T-helper 2 cell treated with Interferon-gamma antibody and Interleukin-4, amounts not matched to agents 5 μg/mL and 100 μg/mL, for 36 hours (primary cell): ENCODE data around the gene ALX1.

Experiments
- DNase-seq: peaks from one replicate; pipeline ENCODE4 v3.0.0; 2021; ENCODE audit warnings: low spot score
- H3K27ac Mint-ChIP-seq: one replicate; pipeline ENCODE4 v1.8.0; 2021; ENCODE audit warnings: mild to moderate bottlenecking, mixed read lengths
- H3K27me3 Mint-ChIP-seq: one replicate; pipeline ENCODE4 v1.8.0; 2021; ENCODE audit warnings: low read depth, mixed read lengths
- H3K36me3 Mint-ChIP-seq: one replicate; pipeline ENCODE4 v1.8.0; 2021; ENCODE audit warnings: low read depth, mixed read lengths
- H3K4me1 Mint-ChIP-seq: one replicate; pipeline ENCODE4 v1.8.0; 2021; ENCODE audit warnings: low read depth, mixed read lengths
- H3K4me3 Mint-ChIP-seq: one replicate; pipeline ENCODE4 v1.8.0; 2022; ENCODE audit warnings: mild to moderate bottlenecking, moderate library complexity, mixed read lengths
- H3K9me3 Mint-ChIP-seq: one replicate; pipeline ENCODE4 v1.8.0; 2021; ENCODE audit warnings: mixed read lengths

Gene ALX1

DNA sequence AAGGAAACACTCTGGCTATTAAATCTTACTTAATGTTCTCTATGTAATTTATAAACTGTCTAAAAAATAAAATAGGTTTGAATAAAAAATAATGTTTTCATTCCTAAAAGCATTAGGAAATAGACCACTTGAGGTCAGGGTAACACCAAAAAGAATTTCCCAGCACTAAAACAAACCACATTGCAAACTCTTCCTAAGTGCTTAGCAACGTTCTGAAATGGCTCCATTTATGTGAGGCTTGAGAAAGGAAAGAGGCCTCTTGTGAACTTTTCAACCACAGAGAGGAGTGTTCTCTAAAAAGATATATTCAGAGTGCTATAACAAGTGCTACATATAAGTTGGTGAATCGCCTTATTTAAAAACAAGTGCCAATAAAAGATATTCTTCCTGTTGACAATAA lies 42.7 kb downstream of the ALX1 start:
- H3K36me3 Mint-ChIP-seq: no peaks in the 10 kb centered on the region
- H3K9me3 Mint-ChIP-seq: no peaks in the 10 kb centered on the region
- DNase-seq: no peak
- no peak overlapping the region for H3K27ac Mint-ChIP-seq
- H3K4me3 Mint-ChIP-seq: no peak overlapping the region
- no peaks in the 10 kb centered on the region for H3K4me1 Mint-ChIP-seq
- no peaks in the 10 kb centered on the region for H3K27me3 Mint-ChIP-seq

DNA sequence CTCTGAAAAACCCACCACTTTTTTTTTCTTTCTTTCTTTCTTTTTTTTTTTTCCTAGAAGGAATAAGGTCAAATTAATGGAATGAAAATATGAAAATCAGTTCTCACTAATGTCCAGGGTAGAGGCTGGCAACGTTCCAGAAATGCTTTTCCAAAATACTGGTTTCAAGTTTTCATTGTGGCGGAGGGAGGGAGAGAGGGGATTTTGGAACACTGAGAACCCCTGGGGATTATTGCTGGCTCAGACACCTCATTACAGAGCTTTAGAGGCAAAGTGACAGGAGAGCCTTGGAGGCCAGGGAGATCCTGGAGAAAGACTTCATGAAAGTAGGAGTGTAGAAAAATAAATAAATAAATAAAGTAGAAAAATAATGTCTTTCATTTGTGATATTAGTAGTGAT lies 45.4 kb downstream of the ALX1 start:
- no peaks in the 10 kb centered on the region for H3K27me3 Mint-ChIP-seq
- H3K9me3 Mint-ChIP-seq: no peaks in the 10 kb centered on the region
- H3K27ac Mint-ChIP-seq: no peak overlapping the region
- DNase-seq: no peak
- H3K4me1 Mint-ChIP-seq: no peaks in the 10 kb centered on the region
- no peaks in the 10 kb centered on the region for H3K36me3 Mint-ChIP-seq
- no peak overlapping the region for H3K4me3 Mint-ChIP-seq

DNA sequence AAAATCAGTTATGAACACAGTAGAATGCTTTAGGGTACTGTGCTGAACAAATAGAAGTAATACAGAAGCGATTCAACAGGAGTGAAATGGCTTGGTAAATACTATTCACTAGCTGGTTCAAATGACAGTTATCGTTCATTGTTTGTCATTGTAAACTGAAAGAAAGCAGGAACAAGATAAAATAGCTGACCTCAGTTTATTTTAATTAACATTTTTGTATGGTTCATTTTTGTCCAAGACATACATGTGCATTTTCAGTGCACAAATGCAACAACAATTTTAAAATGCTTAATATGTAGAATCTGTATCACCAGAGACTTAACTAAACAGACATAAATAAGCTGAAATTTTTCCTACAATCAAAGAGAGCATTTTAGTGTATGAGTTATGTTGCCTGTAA lies 49.9 kb downstream of the ALX1 start:
- Mint-ChIP-seq H3K4me1 (no peaks in the 10 kb centered on the region), H3K9me3 (no peaks in the 10 kb centered on the region), H3K27ac (no peak overlapping the region), H3K36me3 (no peaks in the 10 kb centered on the region), H3K4me3 (no peak overlapping the region), H3K27me3 (no peaks in the 10 kb centered on the region)
- DNase-seq: no peak

DNA sequence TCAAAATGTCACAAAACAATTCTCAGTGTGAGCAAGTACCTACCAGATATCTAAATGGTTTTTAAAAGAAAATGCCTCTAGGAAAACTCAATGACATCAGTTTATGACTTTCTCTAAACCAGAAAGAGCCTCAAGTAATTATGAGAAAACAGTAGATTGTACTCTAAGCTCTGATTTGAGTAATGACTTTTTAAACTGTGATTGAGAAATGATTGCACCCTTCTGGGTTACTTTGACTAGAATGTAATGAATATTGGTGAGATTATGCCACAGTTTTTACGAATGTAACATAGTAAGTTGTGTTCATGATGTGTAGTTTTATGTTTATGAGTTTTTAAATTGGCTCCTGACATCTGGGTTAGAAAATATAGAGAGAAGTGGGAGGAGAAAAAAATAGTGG lies 68.8 kb downstream of the ALX1 start:
- DNase-seq: no peak
- no peak overlapping the region for H3K27ac Mint-ChIP-seq
- H3K27me3 Mint-ChIP-seq: no peaks in the 10 kb centered on the region
- H3K4me1 Mint-ChIP-seq: no peaks in the 10 kb centered on the region
- no peak overlapping the region for H3K4me3 Mint-ChIP-seq
- no peaks in the 10 kb centered on the region for H3K9me3 Mint-ChIP-seq
- H3K36me3 Mint-ChIP-seq: no peaks in the 10 kb centered on the region

DNA sequence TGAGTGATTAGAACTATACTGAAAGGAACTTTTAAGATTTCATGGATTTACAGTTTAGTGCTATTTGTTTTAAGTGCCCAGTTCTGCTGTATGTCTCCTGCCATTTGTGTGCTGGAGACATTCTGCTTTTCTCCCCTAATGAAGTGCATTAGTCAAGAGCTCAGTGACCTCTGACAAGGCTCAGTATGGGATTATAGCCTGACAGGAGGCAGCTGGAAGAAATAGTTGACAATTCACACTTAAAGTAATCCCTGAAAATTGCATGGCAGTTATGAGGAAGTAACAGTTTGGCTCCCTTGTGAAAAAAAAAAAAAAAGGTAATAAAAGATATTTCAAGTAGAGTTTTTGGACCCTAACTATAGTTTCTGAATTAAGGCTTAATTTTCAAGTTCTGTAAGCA lies 70.3 kb downstream of the ALX1 start:
- Mint-ChIP-seq H3K4me3 (no peak overlapping the region), H3K4me1 (no peaks in the 10 kb centered on the region), H3K9me3 (no peaks in the 10 kb centered on the region), H3K27me3 (no peaks in the 10 kb centered on the region), H3K27ac (no peak overlapping the region), H3K36me3 (no peaks in the 10 kb centered on the region)
- no peak for DNase-seq
